ENCODE measurements around the gene PGM2L1. TPM values are rescaled to one million over a fixed set of nuclear protein-coding genes. Genes with fewer than 3 reads are reported as not detected.
"Not testable (repeated sequence)": the region's sequence is repeated elsewhere in the genome, so short reads cannot be mapped to it uniquely, and the experiment has no call there.

Gene PGM2L1
- total RNA-seq, 1 donor from 2014 or later, result 4.9 TPM

- Mint-ChIP-seq H3K27ac (peak overlapping the region; percentile 85), H3K9me3 (no peaks in the 10 kb centered on the region), H3K27me3 (peaks cover 4% of the 10 kb centered on the region), H3K36me3 (ENCODE audit: low read depth) (no peaks in the 10 kb centered on the region), H3K4me3 (no peak overlapping the region), H3K4me1 (peaks cover 15% of the 10 kb centered on the region)
- no peak for DNase-seq
- intact Hi-C loops (cut with micrococcal nuclease), result loop anchor here (2.0 kb wide), 2 partner anchors 19 to 27 kb away; partner anchors contain the start of gene PGM2L1
Observed at GRCh38 chr11:74417860-74418508, 19.8 kb upstream of the PGM2L1 start.

GRCh38 chr11:74417379-74417804 lies 19.2 kb upstream of the PGM2L1 start:
- Mint-ChIP-seq H3K9me3 (no peaks in the 10 kb centered on the region), H3K27ac (peak overlapping the region; percentile 85), H3K4me1 (peaks cover 20% of the 10 kb centered on the region), H3K4me3 (peak overlapping the region; percentile 20), H3K27me3 (peaks cover 4% of the 10 kb centered on the region), H3K36me3 (ENCODE audit: low read depth) (no peaks in the 10 kb centered on the region)
- DNase-seq, result no peak
- intact Hi-C loops (cut with micrococcal nuclease), result loop anchor here (2.0 kb wide), 2 partner anchors 19 to 27 kb away; partner anchors contain the start of gene PGM2L1

GRCh38 chr11:74416974-74417373 lies 18.7 kb upstream of the PGM2L1 start:
- not testable (repeated sequence) for H3K36me3 Mint-ChIP-seq (ENCODE audit: low read depth); H3K27me3 Mint-ChIP-seq; H3K4me3 Mint-ChIP-seq; DNase-seq; H3K9me3 Mint-ChIP-seq
- Mint-ChIP-seq H3K27ac (peak overlapping the region; percentile 81), H3K4me1 (peaks cover 20% of the 10 kb centered on the region)
- intact Hi-C loops (cut with micrococcal nuclease), result loop anchor here (2.0 kb wide), 2 partner anchors 18 to 26 kb away; partner anchors contain the start of gene PGM2L1

- Mint-ChIP-seq H3K9me3 (no peaks in the 10 kb centered on the region), H3K4me1 (peaks cover 17% of the 10 kb centered on the region), H3K27me3 (peaks cover 4% of the 10 kb centered on the region), H3K36me3 (ENCODE audit: low read depth) (no peaks in the 10 kb centered on the region), H3K27ac (no peak overlapping the region), H3K4me3 (no peak overlapping the region)
- no peak for DNase-seq
- intact Hi-C loops (cut with micrococcal nuclease), result no loop called here
Observed at GRCh38 chr11:74412733-74413359, 14.6 kb upstream of the PGM2L1 start.

GRCh38 chr11:74412321-74412720 lies 14.1 kb upstream of the PGM2L1 start:
- H3K27me3 Mint-ChIP-seq, result peaks cover 7% of the 10 kb centered on the region
- peaks cover 11% of the 10 kb centered on the region for H3K4me1 Mint-ChIP-seq
- intact Hi-C loops (cut with micrococcal nuclease), result no loop called here
- no peak overlapping the region for H3K4me3 Mint-ChIP-seq
- H3K36me3 Mint-ChIP-seq (ENCODE audit: low read depth), result no peaks in the 10 kb centered on the region
- no peak overlapping the region for H3K27ac Mint-ChIP-seq
- H3K9me3 Mint-ChIP-seq, result no peaks in the 10 kb centered on the region
- no peak for DNase-seq

GRCh38 chr11:74409633-74410032 lies 11.4 kb upstream of the PGM2L1 start:
- Mint-ChIP-seq H3K27ac (no peak overlapping the region), H3K4me3 (no peak overlapping the region), H3K9me3 (peaks cover 3% of the 10 kb centered on the region), H3K27me3 (peaks cover 17% of the 10 kb centered on the region), H3K36me3 (ENCODE audit: low read depth) (no peaks in the 10 kb centered on the region), H3K4me1 (peaks cover 9% of the 10 kb centered on the region)
- intact Hi-C loops (cut with micrococcal nuclease), result no loop called here
- no peak for DNase-seq

GRCh38 chr11:74403607-74404321 lies 5.5 kb upstream of the PGM2L1 start:
- intact Hi-C loops (cut with micrococcal nuclease), result no loop called here
- H3K36me3 Mint-ChIP-seq (ENCODE audit: low read depth), result no peaks in the 10 kb centered on the region
- peaks cover 3% of the 10 kb centered on the region for H3K9me3 Mint-ChIP-seq
- peaks cover 13% of the 10 kb centered on the region for H3K27me3 Mint-ChIP-seq
- H3K4me1 Mint-ChIP-seq, result peaks cover 12% of the 10 kb centered on the region
- DNase-seq, result no peak
- no peak overlapping the region for H3K27ac Mint-ChIP-seq
- no peak overlapping the region for H3K4me3 Mint-ChIP-seq

- Mint-ChIP-seq H3K4me3 (no peak overlapping the region), H3K9me3 (no peaks in the 10 kb centered on the region)
- intact Hi-C loops (cut with micrococcal nuclease), result no loop called here
Observed at GRCh38 chr11:74400606-74401005, 2.4 kb upstream of the PGM2L1 start.

GRCh38 chr11:74397501-74398243 lies 561 bp downstream of the PGM2L1 start:
- intact Hi-C loops (cut with micrococcal nuclease), result loop anchor here (1.0 to 5.0 kb wide), 5 partner anchors 7 to 351 kb away; partner anchors contain the start of genes C2CD3, LIPT2, PPME1 and RNF169
- Mint-ChIP-seq H3K27me3 (no peaks in the 10 kb centered on the region), H3K36me3 (ENCODE audit: low read depth) (no peaks in the 10 kb centered on the region), H3K4me3 (peak overlapping the region; percentile 97), H3K27ac (peak overlapping the region; percentile 92), H3K4me1 (peaks cover 24% of the 10 kb centered on the region), H3K9me3 (no peaks in the 10 kb centered on the region)
- peak; percentile 83 for DNase-seq

More at GRCh38 chr11:74400606-74401005, 2.4 kb upstream of the PGM2L1 start:
- no peak for DNase-seq
- peaks cover 20% of the 10 kb centered on the region for H3K4me1 Mint-ChIP-seq
- peaks cover 2% of the 10 kb centered on the region for H3K27me3 Mint-ChIP-seq
- H3K27ac Mint-ChIP-seq, result no peak overlapping the region
- H3K36me3 Mint-ChIP-seq (ENCODE audit: low read depth), result no peaks in the 10 kb centered on the region

GRCh38 chr11:74392256-74392655 lies 6.0 kb downstream of the PGM2L1 start:
- H3K4me3 Mint-ChIP-seq, result no peak overlapping the region
- DNase-seq, result no peak
- H3K27ac Mint-ChIP-seq, result no peak overlapping the region
- H3K27me3 Mint-ChIP-seq, result no peaks in the 10 kb centered on the region
- no peaks in the 10 kb centered on the region for H3K36me3 Mint-ChIP-seq (ENCODE audit: low read depth)
- peaks cover 22% of the 10 kb centered on the region for H3K4me1 Mint-ChIP-seq
- intact Hi-C loops (cut with micrococcal nuclease), result no loop called here
- no peaks in the 10 kb centered on the region for H3K9me3 Mint-ChIP-seq

GRCh38 chr11:74391193-74391592 lies 7.0 kb downstream of the PGM2L1 start:
- intact Hi-C loops (cut with micrococcal nuclease), result loop anchor here (2.0 kb wide), 1 partner anchor 26 kb away; no protein-coding TSS in a partner anchor
- Mint-ChIP-seq H3K27ac (peak overlapping the region; percentile 10), H3K36me3 (ENCODE audit: low read depth) (no peaks in the 10 kb centered on the region), H3K9me3 (no peaks in the 10 kb centered on the region), H3K4me1 (peaks cover 19% of the 10 kb centered on the region), H3K4me3 (no peak overlapping the region), H3K27me3 (no peaks in the 10 kb centered on the region)
- no peak for DNase-seq

- Mint-ChIP-seq H3K27ac (no peak overlapping the region), H3K4me1 (peaks cover 19% of the 10 kb centered on the region), H3K9me3 (no peaks in the 10 kb centered on the region), H3K27me3 (no peaks in the 10 kb centered on the region), H3K4me3 (no peak overlapping the region), H3K36me3 (ENCODE audit: low read depth) (no peaks in the 10 kb centered on the region)
- no peak for DNase-seq
- intact Hi-C loops (cut with micrococcal nuclease), result loop anchor here (1.0 to 2.0 kb wide), 2 partner anchors 8 to 26 kb away; partner anchors contain the start of gene PGM2L1
Observed at GRCh38 chr11:74390697-74391096, 7.5 kb downstream of the PGM2L1 start.

GRCh38 chr11:74388678-74389327 lies 9.4 kb downstream of the PGM2L1 start:
- intact Hi-C loops (cut with micrococcal nuclease), result loop anchor here (1.0 kb wide), 1 partner anchor 60 kb away; no protein-coding TSS in a partner anchor
- peak; percentile 90 for DNase-seq
- Mint-ChIP-seq H3K27ac (no peak overlapping the region), H3K27me3 (no peaks in the 10 kb centered on the region), H3K4me1 (peaks cover 15% of the 10 kb centered on the region), H3K4me3 (no peak overlapping the region), H3K9me3 (no peaks in the 10 kb centered on the region), H3K36me3 (ENCODE audit: low read depth) (no peaks in the 10 kb centered on the region)

Measured in activated CD4-positive, alpha-beta T cell treated with anti-CD3 and anti-CD28 coated beads, Interleukin-2, amount 10 ng/mL, durations not matched to agents 24 days and 14 days (primary cell).